Natural killer cell treated with Interleukin-12 subunit alpha and Interleukin-12 subunit beta and Interleukin-15 and Interleukin-18, amount 100 ng/mL, for 72 hours (primary cell): ENCODE data around the gene C1D. TPM values are rescaled to one million over a fixed set of nuclear protein-coding genes. Genes with fewer than 3 reads are reported as not detected.
"Not testable (repeated sequence)": the region's sequence is repeated elsewhere in the genome, so short reads cannot be mapped to it uniquely, and the experiment has no call there.

Experiments
- ATAC-seq, 2 donors: fragments of 150-1000 bp; cut with Tn5 transposase in 1 of 2; sonication (Bioruptor Pico), chemical (Tn5 transposase) in 1 of 2; 2 replicates each; pipeline ENCODE4 v1.10.0; 2021
- DNase-seq: peaks from one replicate; pipeline ENCODE4 v3.0.0; 2022; ENCODE audit warnings: low spot score
- H3K27ac Mint-ChIP-seq, 2 donors: 1 replicate in 1 of 2; 2 replicates in 1 of 2; pipeline ENCODE4 v1.8.0; 2022; ENCODE audit warnings: mixed read lengths in 2 of 2, mild to moderate bottlenecking in 1 of 2, moderate library complexity in 1 of 2
- H3K27me3 Mint-ChIP-seq, 2 donors: 1 replicate in 1 of 2; 2 replicates in 1 of 2; pipeline ENCODE4 v1.8.0; 2022; ENCODE audit warnings: mixed read lengths in 2 of 2
- H3K36me3 Mint-ChIP-seq: one replicate; pipeline ENCODE4 v1.8.0; 2022; ENCODE audit warnings: mixed read lengths
- H3K4me1 Mint-ChIP-seq, 2 donors: 1 replicate in 1 of 2; 2 replicates in 1 of 2; pipeline ENCODE4 v1.8.0; 2022; ENCODE audit warnings: low read depth in 2 of 2, mixed read lengths in 2 of 2, mild to moderate bottlenecking in 1 of 2
- H3K4me3 Mint-ChIP-seq: one replicate; pipeline ENCODE4 v1.8.0; 2022; ENCODE audit warnings: mixed read lengths
- H3K9me3 Mint-ChIP-seq: 2 replicates; pipeline ENCODE4 v1.8.0; 2022; ENCODE audit warnings: mixed read lengths
- total RNA-seq, 2 donors: library from RNA; stranded (reverse); gene quantifications; one replicate each; pipeline ENCODE4 v1.2.3, GENCODE V29; 2022

C1D gene
- total RNA-seq, 2 donors from 2014 or later = 14.1 to 29.0 TPM

- DNase-seq = no peak
- H3K36me3 Mint-ChIP-seq = no peaks in the 10 kb centered on the region
- H3K27ac Mint-ChIP-seq = no peak overlapping the region
- H3K9me3 Mint-ChIP-seq = no peaks in the 10 kb centered on the region
- H3K27me3 Mint-ChIP-seq = no peaks in the 10 kb centered on the region
- peaks cover 0 to 5% of the 10 kb centered on the region in 2 donors for H3K4me1 Mint-ChIP-seq
- no peak overlapping the region for H3K4me3 Mint-ChIP-seq
- no peak for ATAC-seq
These were observed 27.2 kb upstream of the C1D start for GRCh38 chr2:68089961-68090360.

GRCh38 chr2:68088940-68089339 is 26.1 kb upstream of the C1D start:
- no peaks in the 10 kb centered on the region for H3K9me3 Mint-ChIP-seq
- H3K4me1 Mint-ChIP-seq = peaks cover 0 to 5% of the 10 kb centered on the region in 2 donors
- H3K27me3 Mint-ChIP-seq = no peaks in the 10 kb centered on the region
- DNase-seq (no peak), ATAC-seq (no peak)
- H3K27ac Mint-ChIP-seq = no peak overlapping the region
- no peaks in the 10 kb centered on the region for H3K36me3 Mint-ChIP-seq
- H3K4me3 Mint-ChIP-seq = no peak overlapping the region

- Mint-ChIP-seq H3K27ac (no peak overlapping the region), H3K9me3 (no peaks in the 10 kb centered on the region), H3K36me3 (no peaks in the 10 kb centered on the region), H3K27me3 (no peaks in the 10 kb centered on the region), H3K4me3 (no peak overlapping the region), H3K4me1 (no peaks in the 10 kb centered on the region)
- ATAC-seq (no peak), DNase-seq (no peak)
These were observed 23.4 kb upstream of the C1D start for GRCh38 chr2:68086166-68086565.

GRCh38 chr2:68083346-68083745 is 20.5 kb upstream of the C1D start:
- Mint-ChIP-seq H3K4me3 (no peak overlapping the region), H3K4me1 (peaks cover 0 to 2% of the 10 kb centered on the region in 2 donors), H3K27me3 (peaks cover 0 to 3% of the 10 kb centered on the region in 2 donors), H3K36me3 (no peaks in the 10 kb centered on the region), H3K9me3 (no peaks in the 10 kb centered on the region), H3K27ac (no peak overlapping the region)
- DNase-seq (no peak), ATAC-seq (no peak)

GRCh38 chr2:68074050-68074449 is 11.2 kb upstream of the C1D start:
- no peak for DNase-seq
- no peaks in the 10 kb centered on the region for H3K36me3 Mint-ChIP-seq
- peaks cover 0 to 5% of the 10 kb centered on the region in 2 donors for H3K27me3 Mint-ChIP-seq
- H3K9me3 Mint-ChIP-seq = no peaks in the 10 kb centered on the region
- no peak overlapping the region for H3K27ac Mint-ChIP-seq
- ATAC-seq = no peak
- no peak overlapping the region for H3K4me3 Mint-ChIP-seq
- no peaks in the 10 kb centered on the region for H3K4me1 Mint-ChIP-seq

- DNase-seq, H3K9me3 Mint-ChIP-seq, H3K27ac Mint-ChIP-seq, H3K36me3 Mint-ChIP-seq, H3K4me3 Mint-ChIP-seq, ATAC-seq: not testable (repeated sequence)
- peaks cover 17 to 19% of the 10 kb centered on the region in 2 donors for H3K4me1 Mint-ChIP-seq
- H3K27me3 Mint-ChIP-seq = peaks cover 9 to 16% of the 10 kb centered on the region in 2 donors
These were observed 1.2 kb upstream of the C1D start for GRCh38 chr2:68063797-68064646.

GRCh38 chr2:68060652-68061051 is 2.2 kb downstream of the C1D start:
- Mint-ChIP-seq H3K4me1 (peaks cover 25 to 31% of the 10 kb centered on the region in 2 donors), H3K9me3 (no peaks in the 10 kb centered on the region), H3K4me3 (no peak overlapping the region)

GRCh38 chr2:68059784-68060525 is 2.8 kb downstream of the C1D start:
- no peak for DNase-seq
- Mint-ChIP-seq H3K4me3 (no peak overlapping the region), H3K36me3 (no peaks in the 10 kb centered on the region), H3K9me3 (no peaks in the 10 kb centered on the region), H3K4me1 (peaks cover 30 to 37% of the 10 kb centered on the region in 2 donors), H3K27me3 (peaks cover 2 to 4% of the 10 kb centered on the region in 2 donors), H3K27ac (no peak overlapping the region)
- ATAC-seq = no peak

More at GRCh38 chr2:68060652-68061051, 2.2 kb downstream of the C1D start:
- Mint-ChIP-seq H3K27me3 (peaks cover 2 to 7% of the 10 kb centered on the region in 2 donors), H3K36me3 (no peaks in the 10 kb centered on the region), H3K27ac (no peak overlapping the region)
- no peak for DNase-seq
- no peak for ATAC-seq

GRCh38 chr2:68057658-68058396 is 5.0 kb downstream of the C1D start:
- Mint-ChIP-seq H3K27ac (no peak overlapping the region), H3K9me3 (no peaks in the 10 kb centered on the region), H3K27me3 (no peaks in the 10 kb centered on the region), H3K4me3 (no peak overlapping the region), H3K4me1 (peaks cover 43 to 51% of the 10 kb centered on the region in 2 donors), H3K36me3 (no peaks in the 10 kb centered on the region)
- ATAC-seq (no peak), DNase-seq (no peak)

- Mint-ChIP-seq H3K36me3 (no peaks in the 10 kb centered on the region), H3K4me1 (peaks cover 40 to 41% of the 10 kb centered on the region in 2 donors)
- DNase-seq = no peak
These were observed 9.9 kb downstream of the C1D start for GRCh38 chr2:68052717-68053422.

GRCh38 chr2:68050353-68050752 is 12.5 kb downstream of the C1D start:
- Mint-ChIP-seq H3K4me1 (peaks cover 35 to 36% of the 10 kb centered on the region in 2 donors), H3K4me3 (no peak overlapping the region), H3K36me3 (no peaks in the 10 kb centered on the region), H3K27ac (no peak overlapping the region), H3K9me3 (no peaks in the 10 kb centered on the region), H3K27me3 (no peaks in the 10 kb centered on the region)
- DNase-seq = no peak
- no peak for ATAC-seq

More at GRCh38 chr2:68052717-68053422, 9.9 kb downstream of the C1D start:
- ATAC-seq = no peak
- Mint-ChIP-seq H3K4me3 (no peak overlapping the region), H3K9me3 (no peaks in the 10 kb centered on the region), H3K27ac (no peak overlapping the region), H3K27me3 (no peaks in the 10 kb centered on the region)

GRCh38 chr2:68046642-68047240 is 16.1 kb downstream of the C1D start:
- H3K27ac Mint-ChIP-seq = no peak overlapping the region

GRCh38 chr2:68046224-68046623 is 16.6 kb downstream of the C1D start:
- H3K4me3 Mint-ChIP-seq = no peak overlapping the region
- DNase-seq (no peak), ATAC-seq (no peak)
- no peaks in the 10 kb centered on the region for H3K36me3 Mint-ChIP-seq
- H3K27me3 Mint-ChIP-seq = no peaks in the 10 kb centered on the region
- H3K4me1 Mint-ChIP-seq = peaks cover 9 to 12% of the 10 kb centered on the region in 2 donors
- no peaks in the 10 kb centered on the region for H3K9me3 Mint-ChIP-seq
- no peak overlapping the region for H3K27ac Mint-ChIP-seq

More at GRCh38 chr2:68046642-68047240, 16.1 kb downstream of the C1D start:
- Mint-ChIP-seq H3K4me1 (peaks cover 14 to 16% of the 10 kb centered on the region in 2 donors), H3K36me3 (no peaks in the 10 kb centered on the region), H3K9me3 (no peaks in the 10 kb centered on the region), H3K4me3 (no peak overlapping the region), H3K27me3 (no peaks in the 10 kb centered on the region)
- ATAC-seq (no peak), DNase-seq (no peak)
